Measurements from ENCODE around the gene PTS. TPM values are rescaled to one million over a fixed set of nuclear protein-coding genes. Genes with fewer than 3 reads are reported as not detected.

The PTS gene
- total RNA-seq, 1 experiment from 2014 or later: 26.7 TPM

- no peaks in the 10 kb centered on the region; the same call in 1 of the 2 replicates for H3K27me3 Mint-ChIP-seq (ENCODE audit: low read depth)
- H3K27ac Mint-ChIP-seq: no peak overlapping the region
- POLR2A ChIA-PET: no interaction called here
- H3K4me3 Mint-ChIP-seq: no peak overlapping the region
- no peaks in the 10 kb centered on the region for H3K4me1 Mint-ChIP-seq
- no peak for ATAC-seq
- peaks cover 3% of the 10 kb centered on the region for H3K9me3 Mint-ChIP-seq
- no peaks in the 10 kb centered on the region; the same call in 1 of the 2 replicates for H3K36me3 Mint-ChIP-seq
- TF ChIP-seq STAT6 (CRISPR knock-in tag; conservative IDR thresholded peaks at IDR 0.05; ENCODE audit: low read depth) (no peak), FOXJ3 (CRISPR knock-in tag; IDR thresholded peaks at IDR 0.05; ENCODE audit: borderline replicate concordance) (no peak), ZNF532 (CRISPR knock-in tag; IDR thresholded peaks at IDR 0.05; ENCODE audit: borderline replicate concordance) (no peak), E2F5 (CRISPR knock-in tag; IDR thresholded peaks at IDR 0.05) (no peak), FOXP1 (CRISPR knock-in tag; IDR thresholded peaks at IDR 0.05; ENCODE audit: borderline replicate concordance) (no peak), JAZF1 (CRISPR knock-in tag; IDR thresholded peaks at IDR 0.05) (no peak)
- TF ChIP-seq, protein P1, sequence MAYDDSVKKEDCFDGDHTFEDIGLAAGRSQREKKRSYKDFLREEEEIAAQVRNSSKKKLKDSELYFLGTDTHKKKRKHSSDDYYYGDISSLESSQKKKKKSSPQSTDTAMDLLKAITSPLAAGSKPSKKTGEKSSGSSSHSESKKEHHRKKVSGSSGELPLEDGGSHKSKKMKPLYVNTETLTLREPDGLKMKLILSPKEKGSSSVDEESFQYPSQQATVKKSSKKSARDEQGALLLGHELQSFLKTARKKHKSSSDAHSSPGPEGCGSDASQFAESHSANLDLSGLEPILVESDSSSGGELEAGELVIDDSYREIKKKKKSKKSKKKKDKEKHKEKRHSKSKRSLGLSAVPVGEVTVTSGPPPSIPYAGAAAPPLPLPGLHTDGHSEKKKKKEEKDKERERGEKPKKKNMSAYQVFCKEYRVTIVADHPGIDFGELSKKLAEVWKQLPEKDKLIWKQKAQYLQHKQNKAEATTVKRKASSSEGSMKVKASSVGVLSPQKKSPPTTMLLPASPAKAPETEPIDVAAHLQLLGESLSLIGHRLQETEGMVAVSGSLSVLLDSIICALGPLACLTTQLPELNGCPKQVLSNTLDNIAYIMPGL (CRISPR knock-in tag; IDR thresholded peaks at IDR 0.05): no peak
- CTCF ChIA-PET: interaction anchor here (0.7 to 1.3 kb wide), 3 partner anchors 103 to 1276 kb away, joined by 4 to 6 read pairs (median 4); no protein-coding TSS in a partner anchor
- no peak for DNase-seq (ENCODE audit: low spot score)
These were observed 48.6 kb upstream of the PTS start for GRCh38 chr11:112177589-112177988.

DNA sequence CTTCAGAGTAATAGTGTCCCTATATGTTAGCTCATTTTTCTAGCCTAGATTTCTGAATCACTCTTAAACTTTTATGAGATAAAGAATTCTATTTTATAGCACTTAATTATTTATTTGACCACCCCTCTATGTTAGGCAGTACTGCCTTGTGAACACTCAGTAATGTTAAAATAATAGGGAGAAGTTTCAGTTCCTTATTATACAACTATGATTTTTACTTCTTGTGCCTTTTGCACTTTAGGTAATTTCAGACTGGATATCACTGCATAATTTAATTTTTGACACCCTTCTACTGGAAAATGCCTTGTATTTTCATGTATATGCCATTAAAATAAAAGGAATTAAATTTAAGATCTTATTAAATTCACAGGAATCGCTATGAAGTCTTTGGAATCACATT lies 47.8 kb upstream of the PTS start:
- Mint-ChIP-seq H3K27ac (no peak overlapping the region), H3K4me1 (no peaks in the 10 kb centered on the region), H3K4me3 (no peak overlapping the region), H3K9me3 (peaks cover 3% of the 10 kb centered on the region), H3K36me3 (no peaks in the 10 kb centered on the region; the same call in 1 of the 2 replicates), H3K27me3 (ENCODE audit: low read depth) (no peaks in the 10 kb centered on the region; the same call in 1 of the 2 replicates)
- ATAC-seq (no peak), DNase-seq (ENCODE audit: low spot score) (no peak)
- ChIA-PET POLR2A (no interaction called here), CTCF (interaction anchor here (0.7 kb wide), 2 partner anchors 174 to 1277 kb away, joined by 4 to 6 read pairs; no protein-coding TSS in a partner anchor)
- TF ChIP-seq JUN (CRISPR knock-in tag; IDR thresholded peaks at IDR 0.05): no peak
- TF ChIP-seq, protein P2, sequence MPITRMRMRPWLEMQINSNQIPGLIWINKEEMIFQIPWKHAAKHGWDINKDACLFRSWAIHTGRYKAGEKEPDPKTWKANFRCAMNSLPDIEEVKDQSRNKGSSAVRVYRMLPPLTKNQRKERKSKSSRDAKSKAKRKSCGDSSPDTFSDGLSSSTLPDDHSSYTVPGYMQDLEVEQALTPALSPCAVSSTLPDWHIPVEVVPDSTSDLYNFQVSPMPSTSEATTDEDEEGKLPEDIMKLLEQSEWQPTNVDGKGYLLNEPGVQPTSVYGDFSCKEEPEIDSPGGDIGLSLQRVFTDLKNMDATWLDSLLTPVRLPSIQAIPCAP (CRISPR knock-in tag; IDR thresholded peaks at IDR 0.05): no peak
- no peak for TF ChIP-seq ZNF512 (CRISPR knock-in tag; IDR thresholded peaks at IDR 0.05; ENCODE audit: borderline replicate concordance)
- TF ChIP-seq NFYB (CRISPR knock-in tag; conservative IDR thresholded peaks at IDR 0.05; ENCODE audit: low read depth): no peak
- TF ChIP-seq, protein P3, sequence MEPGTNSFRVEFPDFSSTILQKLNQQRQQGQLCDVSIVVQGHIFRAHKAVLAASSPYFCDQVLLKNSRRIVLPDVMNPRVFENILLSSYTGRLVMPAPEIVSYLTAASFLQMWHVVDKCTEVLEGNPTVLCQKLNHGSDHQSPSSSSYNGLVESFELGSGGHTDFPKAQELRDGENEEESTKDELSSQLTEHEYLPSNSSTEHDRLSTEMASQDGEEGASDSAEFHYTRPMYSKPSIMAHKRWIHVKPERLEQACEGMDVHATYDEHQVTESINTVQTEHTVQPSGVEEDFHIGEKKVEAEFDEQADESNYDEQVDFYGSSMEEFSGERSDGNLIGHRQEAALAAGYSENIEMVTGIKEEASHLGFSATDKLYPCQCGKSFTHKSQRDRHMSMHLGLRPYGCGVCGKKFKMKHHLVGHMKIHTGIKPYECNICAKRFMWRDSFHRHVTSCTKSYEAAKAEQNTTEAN (CRISPR knock-in tag; IDR thresholded peaks at IDR 0.05): no peak
- TF ChIP-seq, protein P4, sequence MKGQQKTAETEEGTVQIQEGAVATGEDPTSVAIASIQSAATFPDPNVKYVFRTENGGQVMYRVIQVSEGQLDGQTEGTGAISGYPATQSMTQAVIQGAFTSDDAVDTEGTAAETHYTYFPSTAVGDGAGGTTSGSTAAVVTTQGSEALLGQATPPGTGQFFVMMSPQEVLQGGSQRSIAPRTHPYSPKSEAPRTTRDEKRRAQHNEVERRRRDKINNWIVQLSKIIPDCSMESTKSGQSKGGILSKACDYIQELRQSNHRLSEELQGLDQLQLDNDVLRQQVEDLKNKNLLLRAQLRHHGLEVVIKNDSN (CRISPR knock-in tag; IDR thresholded peaks at IDR 0.05): no peak
- no peak for TF ChIP-seq TP53 (CRISPR knock-in tag; IDR thresholded peaks at IDR 0.05)
- TF ChIP-seq, protein P5, sequence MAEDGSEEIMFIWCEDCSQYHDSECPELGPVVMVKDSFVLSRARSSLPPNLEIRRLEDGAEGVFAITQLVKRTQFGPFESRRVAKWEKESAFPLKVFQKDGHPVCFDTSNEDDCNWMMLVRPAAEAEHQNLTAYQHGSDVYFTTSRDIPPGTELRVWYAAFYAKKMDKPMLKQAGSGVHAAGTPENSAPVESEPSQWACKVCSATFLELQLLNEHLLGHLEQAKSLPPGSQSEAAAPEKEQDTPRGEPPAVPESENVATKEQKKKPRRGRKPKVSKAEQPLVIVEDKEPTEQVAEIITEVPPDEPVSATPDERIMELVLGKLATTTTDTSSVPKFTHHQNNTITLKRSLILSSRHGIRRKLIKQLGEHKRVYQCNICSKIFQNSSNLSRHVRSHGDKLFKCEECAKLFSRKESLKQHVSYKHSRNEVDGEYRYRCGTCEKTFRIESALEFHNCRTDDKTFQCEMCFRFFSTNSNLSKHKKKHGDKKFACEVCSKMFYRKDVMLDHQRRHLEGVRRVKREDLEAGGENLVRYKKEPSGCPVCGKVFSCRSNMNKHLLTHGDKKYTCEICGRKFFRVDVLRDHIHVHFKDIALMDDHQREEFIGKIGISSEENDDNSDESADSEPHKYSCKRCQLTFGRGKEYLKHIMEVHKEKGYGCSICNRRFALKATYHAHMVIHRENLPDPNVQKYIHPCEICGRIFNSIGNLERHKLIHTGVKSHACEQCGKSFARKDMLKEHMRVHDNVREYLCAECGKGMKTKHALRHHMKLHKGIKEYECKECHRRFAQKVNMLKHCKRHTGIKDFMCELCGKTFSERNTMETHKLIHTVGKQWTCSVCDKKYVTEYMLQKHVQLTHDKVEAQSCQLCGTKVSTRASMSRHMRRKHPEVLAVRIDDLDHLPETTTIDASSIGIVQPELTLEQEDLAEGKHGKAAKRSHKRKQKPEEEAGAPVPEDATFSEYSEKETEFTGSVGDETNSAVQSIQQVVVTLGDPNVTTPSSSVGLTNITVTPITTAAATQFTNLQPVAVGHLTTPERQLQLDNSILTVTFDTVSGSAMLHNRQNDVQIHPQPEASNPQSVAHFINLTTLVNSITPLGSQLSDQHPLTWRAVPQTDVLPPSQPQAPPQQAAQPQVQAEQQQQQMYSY (CRISPR knock-in tag; IDR thresholded peaks at IDR 0.05): no peak
